ENCODE measurements around the gene ZFYVE28.

The ZFYVE28 gene

GRCh38 chr4:2327579-2327978 is 90.9 kb downstream of the ZFYVE28 start:
- no peak for DNase-seq

DNA sequence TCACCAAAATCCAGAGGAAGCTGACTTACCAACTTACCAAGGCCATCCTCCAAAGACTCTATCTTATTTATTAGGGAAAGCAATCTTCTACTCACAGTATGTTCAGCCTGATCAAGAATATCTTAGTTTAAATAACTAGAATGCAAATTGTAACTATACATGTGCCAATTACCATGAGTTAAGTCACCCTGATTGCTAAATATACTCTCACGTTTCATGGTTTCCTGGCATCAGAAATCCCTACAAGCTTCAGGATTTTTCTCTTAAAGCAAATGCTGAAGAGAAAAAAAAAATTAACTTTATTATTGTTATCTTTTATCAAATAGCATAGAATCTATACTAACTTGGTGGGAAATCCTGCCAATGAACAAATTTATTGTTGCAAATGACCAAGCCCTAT is 93.6 kb downstream of the ZFYVE28 start:
- DNase-seq = no peak

DNA sequence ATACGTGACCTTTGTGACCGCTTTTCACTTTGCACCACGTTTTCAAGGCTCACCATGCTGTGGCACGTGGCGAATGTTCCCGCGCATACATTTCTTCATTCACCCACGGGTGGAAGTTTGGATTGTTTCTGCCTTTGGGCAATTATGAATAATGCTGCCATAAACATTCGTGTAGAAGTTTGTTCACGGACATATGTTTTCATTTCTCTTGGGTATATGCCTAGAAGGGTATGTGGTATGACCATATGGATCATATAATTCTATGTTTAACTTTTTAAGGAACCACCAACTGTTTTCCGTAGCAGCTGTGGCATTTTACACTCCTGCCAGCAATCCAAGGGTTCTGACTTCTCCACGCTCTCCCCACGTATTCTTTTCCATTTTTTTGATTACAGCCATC is 95.6 kb downstream of the ZFYVE28 start:
- DNase-seq = no peak

GRCh38 chr4:2322227-2322626 is 96.2 kb downstream of the ZFYVE28 start:
- DNase-seq = no peak

GRCh38 chr4:2321279-2322196 is 96.9 kb downstream of the ZFYVE28 start:
- DNase-seq = no peak

GRCh38 chr4:2320746-2321145 is 97.7 kb downstream of the ZFYVE28 start:
- DNase-seq = no peak

DNA sequence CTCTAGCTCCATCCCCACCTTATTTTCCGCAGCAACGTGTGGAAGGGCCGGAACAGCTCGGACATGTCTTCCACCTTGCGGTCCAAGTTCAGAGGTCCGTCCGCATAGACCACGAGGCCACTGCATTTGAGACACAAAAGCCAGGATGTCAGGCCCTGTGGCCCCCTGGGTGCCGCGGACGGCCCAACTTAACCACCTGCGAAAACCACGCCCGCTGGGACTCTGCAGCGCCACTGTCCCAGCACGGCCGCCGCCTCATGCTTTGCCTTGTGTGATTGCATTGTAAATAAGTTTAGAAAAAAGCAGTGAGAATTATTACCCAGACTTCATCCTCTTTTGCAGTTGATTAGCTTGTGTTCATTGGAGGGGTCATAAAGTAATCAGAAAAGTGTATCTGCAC is 98.3 kb downstream of the ZFYVE28 start:
- no peak for DNase-seq

DNA sequence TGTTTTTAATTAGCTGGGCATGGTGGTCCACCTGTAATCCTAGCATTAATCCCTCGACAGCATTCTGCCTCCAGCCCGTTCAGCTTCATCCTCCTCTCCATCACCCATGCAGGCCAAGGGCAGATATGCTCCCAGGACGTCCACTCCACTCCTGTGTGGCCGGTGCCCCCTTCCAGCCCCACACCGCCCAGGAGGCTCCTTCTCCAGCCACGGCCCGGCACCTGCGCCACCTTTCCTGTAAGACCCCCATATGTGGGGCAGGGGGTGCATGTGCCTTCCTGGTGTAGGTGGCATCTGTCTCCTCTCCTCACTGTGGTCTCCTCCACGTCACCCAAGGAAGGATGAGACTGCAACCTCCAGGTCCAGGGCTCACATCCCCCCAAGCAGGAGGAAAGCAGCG is 99.6 kb downstream of the ZFYVE28 start:
- no peak for DNase-seq

DNA sequence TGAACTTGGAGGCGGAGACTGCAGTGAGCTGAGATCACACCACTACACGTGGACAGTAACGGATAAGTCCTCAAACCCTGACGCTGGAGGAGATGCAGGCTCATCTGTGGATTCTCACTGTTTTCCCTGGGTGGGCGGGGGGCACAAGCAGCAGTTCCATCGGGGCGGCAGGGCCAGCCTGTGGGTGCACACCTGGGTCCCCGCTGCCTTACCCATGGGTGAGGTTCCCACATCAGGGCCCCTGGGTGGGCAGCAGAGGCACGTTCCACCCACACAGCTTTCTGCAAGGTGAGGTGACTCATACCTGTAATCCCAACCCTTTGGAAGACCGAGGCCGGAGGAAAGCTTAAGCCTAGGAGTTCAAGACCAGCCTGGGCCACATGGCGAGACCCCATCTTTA is 100.0 kb downstream of the ZFYVE28 start:
- DNase-seq = no peak

- DNase-seq = no peak
Observed at GRCh38 chr4:2313366-2313765, 105.1 kb downstream of the ZFYVE28 start.

DNA sequence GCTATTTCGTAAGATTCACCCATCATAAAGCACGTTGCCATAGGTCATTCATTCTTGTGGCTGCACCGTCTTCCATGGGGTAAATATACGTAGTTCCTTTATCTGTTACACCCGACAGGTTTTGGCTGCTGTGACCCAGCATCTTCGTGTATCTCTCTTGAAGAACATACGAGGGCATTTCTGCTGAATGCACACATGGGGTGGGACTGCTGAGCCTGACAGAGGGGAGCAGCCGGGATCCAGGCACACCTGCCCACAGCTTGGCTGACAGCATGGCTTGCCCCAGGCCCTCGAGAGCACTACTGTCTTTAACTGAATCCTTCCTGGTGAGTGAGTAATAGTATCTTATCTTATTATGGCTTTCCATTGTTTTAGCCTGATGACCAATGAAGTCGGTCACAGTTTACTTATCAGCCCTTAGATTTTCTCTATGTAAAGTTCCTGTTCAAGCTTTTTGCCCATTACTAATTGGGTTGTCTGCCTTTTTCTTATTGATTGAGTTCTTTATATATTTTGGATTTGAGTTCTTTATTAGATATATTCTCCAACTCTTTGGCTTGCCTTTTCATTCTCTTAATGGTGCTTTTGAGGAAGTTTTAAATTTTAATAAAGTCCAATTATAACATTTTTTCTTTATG is 111.6 kb downstream of the ZFYVE28 start:
- no peak for DNase-seq

DNA sequence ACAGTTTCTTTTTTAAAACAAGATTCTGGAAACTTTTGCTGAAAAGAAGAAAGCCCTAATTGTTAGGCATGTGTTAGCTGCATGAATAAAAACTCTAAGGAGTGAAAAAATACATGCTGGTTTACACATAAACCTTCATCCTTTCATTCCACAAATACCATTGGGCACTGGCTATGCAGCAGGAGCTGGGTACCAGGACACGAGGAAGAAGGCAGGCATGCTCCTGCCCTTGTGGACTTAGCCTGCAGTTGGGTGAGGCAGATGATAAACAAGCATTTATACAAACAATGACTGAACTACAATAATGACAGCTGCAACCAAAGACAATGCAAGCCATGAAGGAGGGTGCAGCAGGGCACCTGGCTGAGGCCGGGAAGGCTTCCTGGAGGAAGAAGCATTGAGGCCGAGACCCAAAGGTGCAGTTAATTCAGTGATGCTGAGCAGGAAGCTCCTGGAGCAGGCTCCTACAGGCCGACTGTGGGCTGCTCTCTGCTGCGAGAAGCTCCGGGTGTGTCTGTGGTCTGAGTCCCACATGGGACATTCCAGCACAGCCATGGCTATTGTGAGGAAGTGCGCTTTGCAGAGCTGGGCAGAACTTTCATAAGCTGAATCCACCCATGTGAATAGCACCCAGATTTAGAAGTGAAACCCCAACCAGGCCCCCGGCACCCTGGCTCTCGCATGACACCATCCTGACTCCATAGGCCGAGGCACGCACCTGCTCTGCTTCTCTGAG is 112.5 kb downstream of the ZFYVE28 start:
- DNase-seq = no peak

DNA sequence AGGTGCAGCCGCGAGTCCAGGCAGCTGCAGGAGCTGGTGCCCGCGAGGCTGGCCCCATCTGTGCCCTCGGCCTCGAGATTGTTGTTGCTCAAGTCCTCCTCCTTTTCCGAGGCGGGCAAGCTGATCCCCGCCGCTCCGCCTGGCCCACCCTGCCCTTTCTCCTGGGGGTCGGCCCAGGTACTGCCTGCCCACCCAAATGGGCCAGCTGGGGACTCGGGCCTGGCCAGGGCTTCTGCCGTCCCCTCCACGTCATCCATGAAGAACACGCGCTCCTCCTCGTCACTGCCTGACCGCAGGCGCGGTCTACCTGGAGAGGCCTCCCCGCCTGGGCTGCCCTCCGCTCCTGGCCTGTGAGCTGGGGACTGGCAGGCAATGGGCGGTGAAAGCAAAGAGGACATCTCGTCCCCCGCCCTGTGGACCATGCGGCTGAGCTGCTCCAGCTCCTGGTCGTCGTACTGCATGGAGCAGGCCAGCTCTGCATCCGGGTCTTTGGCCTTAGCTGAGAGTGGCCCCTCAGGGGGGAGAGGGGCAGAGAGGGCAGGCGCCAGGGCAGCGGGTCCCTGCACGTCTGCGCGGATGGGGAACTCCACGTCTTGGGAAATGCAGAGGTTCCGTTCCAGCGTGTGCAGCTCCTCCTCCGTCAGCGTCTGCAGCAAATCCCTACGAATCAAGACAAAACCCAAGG is 113.4 kb downstream of the ZFYVE28 start:
- no peak for DNase-seq

GRCh38 chr4:2304321-2304876 is 114.0 kb downstream of the ZFYVE28 start:
- DNase-seq = no peak

GRCh38 chr4:2303686-2304320 is 114.6 kb downstream of the ZFYVE28 start:
- DNase-seq = no peak

GRCh38 chr4:2303121-2303685 is 115.2 kb downstream of the ZFYVE28 start:
- no peak for DNase-seq

DNA sequence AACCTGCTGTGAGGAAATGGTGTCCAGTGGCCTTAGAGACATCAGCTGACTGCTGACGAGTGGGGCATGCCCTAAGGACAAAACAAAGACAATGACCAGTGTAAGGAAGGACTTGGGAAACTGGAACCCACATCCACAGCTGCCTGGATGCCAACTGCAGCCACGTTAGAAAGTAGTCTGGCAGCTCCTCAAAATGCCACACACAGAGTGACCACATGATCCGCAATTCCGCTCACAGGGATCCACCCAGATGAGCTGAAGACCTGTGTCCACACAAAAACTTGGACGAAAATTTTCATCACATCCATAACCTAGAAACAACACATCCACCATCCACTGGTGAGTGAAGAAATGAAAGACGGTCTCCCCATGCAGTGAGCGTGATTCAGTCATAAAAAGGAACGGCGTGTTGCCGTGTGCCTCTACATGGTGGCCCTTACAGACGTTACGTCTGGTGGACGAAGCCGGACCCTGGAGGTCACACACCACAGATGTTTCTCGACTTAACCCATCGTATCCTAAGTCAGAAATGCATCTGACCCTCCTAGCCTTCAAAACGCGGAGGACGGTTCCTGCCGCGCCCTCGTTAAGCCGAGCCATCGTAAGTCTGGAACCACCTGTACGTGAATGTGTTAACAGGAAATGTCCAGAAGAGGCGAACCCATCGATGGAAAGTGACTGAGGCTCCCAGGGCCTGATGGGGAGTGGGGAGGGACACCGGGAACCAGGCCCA is 115.9 kb downstream of the ZFYVE28 start:
- no peak for DNase-seq

DNA sequence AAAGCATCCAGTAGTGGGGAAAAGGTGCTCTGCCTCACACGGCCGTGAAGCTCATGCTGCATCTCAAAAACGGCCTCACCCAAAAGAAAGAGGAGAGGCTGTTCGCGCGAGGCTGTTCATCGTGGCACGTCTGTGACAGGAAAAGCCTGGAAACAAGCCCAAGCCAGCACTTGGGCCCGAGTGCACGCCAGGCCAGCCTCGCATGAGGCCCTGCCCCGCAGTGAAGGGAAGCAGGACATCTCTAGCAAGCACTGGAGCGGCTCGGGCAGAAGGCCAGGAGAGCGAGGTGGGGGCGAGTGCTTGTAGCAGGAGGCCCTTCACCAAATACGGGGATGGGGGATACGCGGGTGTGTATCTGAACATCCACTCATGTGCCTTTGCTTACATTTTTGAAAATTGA is 116.6 kb downstream of the ZFYVE28 start:
- no peak for DNase-seq

DNA sequence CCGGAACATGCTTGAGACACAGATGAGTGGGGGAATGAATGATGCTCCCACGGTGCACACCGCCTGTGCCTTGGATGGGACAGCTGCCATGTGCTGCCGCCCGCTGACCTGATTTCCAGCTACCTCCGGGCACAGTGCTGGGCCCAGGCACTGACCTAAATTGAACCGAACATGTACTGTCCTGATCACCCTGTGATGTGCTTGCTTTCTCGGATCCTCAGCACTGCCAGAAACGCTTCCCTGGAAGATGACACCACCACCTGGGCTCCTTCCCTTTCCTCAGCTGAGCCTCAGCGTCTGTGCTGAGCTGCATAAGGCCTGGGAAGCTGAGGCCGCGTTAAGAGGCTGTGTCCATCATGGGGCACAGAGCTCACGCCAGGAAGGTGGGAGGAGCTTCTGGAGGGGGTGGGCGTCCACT is 117.2 kb downstream of the ZFYVE28 start:
- DNase-seq = no peak

DNA sequence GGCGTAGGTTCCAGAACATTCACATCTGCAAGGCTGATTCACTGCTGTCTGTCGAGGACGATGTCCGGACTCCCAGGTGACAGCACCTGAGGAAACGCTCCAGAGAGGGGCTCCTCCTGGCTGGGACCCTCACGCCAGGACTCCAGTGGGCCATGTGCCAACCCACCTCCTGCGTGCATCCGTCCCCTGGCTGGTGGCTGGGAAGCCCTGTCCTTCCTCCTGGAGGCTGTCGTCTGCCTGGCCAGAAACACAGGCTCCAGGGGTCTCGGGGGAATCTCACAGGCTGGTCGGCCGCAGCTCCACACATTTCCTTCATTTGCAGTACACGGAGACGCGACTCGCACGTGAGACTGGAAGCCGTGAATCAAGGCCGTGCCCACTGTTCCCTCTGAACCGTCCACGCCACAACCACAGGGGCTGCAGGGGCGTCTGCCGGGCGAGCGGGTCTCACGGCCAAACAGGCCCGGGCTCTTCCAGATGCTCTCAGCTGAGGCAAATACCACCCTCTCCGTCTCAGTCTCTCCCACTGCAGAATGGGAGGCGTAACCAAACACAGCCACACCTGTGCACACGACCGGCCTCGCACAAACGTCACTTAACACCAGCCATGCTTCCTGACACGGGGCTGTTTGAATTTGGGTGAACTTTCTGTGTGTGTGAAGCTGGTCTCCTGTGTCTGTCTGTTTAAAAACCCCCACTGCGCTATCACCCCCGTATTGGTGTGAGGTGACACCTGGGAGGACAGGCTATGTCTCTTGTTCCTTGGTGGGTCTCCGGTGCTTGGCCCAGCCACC is 117.8 kb downstream of the ZFYVE28 start:
- no peak for DNase-seq
